ENCODE data around the gene GGA3.
A peak's percentile ranks its signal among the peaks of the same experiment; 100 is the strongest.
"Not testable (repeated sequence)": the region's sequence is repeated elsewhere in the genome, so short reads cannot be mapped to it uniquely, and the experiment has no call there.

Gene GGA3

DNA sequence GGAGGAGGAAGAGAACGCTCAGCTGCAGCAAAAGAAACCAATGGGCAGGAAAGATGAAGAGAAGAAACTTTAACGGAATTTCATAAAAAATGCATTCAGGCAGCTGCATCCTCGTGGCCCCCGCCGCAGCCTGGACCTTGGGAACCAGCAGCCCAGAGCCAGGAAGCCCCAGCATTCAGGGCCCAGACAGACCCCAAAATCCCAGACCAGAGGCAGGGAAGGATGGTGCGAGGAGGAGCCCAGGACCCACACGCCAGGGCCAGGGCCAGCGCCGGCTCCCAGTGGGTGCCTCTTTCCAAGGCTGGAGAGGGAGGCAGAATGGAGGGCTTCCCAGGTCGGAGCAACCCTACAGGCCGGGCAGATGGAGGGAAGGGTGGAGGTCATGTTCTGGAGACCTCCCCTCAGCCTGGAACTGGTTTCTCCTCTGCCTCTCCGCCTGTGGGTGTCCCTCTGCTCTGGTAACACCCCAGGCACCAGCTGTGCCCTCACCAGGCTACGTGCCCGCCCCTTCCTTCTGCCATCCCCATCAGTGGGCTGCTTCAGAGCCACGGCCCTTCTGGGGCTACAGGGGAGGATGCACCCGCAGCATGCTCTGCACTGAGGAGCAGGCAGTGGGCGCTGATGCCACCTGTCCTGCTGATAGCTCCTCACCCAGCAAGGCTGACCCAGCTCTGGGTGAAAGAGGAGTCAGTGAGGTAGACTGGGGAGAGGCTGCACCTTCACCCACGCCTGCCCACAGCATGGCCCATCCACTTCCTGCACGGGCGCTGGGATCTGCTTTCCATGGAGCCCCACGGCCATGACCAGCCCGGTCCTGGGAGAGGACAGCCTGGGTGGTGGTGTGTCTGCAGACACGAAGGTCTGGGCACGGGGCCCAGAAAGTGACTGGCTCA is 10.8 kb upstream of the GGA3 start:
- DNase-seq: peak in 5 of 14 donors; percentile 9 to 58 (median 27)

DNA sequence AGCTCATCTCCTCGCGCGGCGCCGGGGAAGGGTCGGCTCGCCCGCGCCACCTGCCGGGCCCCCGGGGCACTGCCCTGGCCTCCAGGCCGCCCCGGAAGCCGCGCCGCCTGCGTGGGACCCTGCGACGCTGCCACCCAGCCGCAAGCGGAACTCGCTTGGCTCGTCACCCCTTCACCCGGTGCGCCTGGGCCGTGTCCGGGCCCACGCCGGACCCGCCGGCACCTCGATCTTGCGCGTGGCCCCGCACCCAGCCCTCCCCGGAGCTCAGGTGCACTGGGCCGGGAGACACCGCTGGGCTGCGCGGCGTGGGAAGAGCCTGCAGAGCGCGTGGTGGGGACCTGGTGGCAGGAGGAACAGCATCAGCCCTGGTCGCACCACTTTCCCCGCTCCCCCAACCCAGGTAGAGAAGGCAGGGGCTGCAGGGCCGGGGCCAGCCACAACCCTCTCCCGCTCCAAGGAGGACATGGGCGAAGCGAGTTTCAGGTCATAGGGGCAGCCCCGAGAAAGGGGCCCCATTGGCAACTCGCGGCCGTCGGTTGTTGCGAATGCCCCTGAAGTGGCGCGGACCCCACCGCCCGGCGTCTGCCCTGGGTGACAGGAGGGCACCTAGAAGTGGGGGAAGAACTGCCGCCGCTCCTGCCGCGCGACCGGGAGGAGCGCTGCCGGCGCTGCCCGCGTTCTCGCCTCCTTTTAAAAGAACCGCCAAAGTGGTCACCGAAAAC is 10.0 kb upstream of the GGA3 start:
- peak in 13 of 14 donors; percentile 30 to 88 (median 70) for DNase-seq

DNA sequence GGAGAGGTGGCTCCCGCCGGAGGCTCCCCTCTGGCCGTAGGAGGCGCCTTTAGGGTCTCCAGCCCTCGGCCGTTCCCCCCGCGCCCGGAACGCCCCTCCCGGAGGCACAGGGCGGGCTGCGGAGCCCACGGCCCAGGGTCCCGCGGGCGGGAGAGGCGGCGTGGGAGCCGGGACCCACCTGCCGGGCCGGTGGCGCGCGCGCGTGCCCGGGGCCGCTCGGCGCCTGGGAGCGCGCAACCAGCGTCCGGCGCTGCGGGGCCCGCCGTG is 9.5 kb upstream of the GGA3 start, which contains the start of gene MIF4GD:
Gene MIF4GD (minus strand): TSS at position 266 of the 267 bp plus-strand sequence. CDS start 1,036 bp downstream, outside the sequence.
- peak in 1 of 14 donors; percentile 72 for DNase-seq

DNA sequence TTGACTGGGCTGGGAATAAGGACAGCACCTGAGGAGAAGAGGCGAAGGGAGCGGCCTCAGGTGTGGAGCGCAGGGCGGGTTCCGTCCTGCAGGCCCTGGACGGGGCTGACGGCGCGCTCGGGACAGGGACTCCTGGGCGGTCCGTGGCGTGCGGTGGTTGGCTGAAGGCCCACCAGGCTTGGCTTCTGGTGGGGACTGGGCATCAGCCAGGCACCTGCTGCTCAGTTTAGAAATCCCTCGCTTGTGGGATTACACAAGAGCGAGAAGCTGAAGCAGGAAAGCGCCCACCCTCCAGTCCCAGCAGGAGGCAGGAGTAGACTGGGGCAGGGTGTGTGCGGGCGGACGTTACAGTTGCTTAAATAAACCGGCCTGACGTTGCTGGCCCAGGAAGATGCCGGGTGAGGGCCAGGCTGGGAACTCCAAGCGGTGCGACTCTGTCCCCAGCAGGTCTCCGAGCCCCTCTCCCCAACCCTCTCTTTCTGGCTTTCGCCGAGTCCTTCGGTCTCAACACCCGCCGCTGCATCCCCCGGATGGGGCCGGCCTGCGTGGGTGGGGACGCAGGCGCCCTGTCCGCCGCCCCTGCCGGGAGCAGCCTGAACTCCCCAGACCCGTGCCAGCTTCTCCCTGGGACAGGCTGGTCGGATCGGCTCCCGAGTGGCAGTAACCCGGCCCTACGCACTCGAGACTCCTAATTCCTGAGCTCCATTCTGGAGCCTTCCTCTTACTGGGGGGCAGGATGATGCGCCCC is 9.0 kb upstream of the GGA3 start:
- DNase-seq: peak in 12 of 14 donors; percentile 30 to 75 (median 59)

DNA sequence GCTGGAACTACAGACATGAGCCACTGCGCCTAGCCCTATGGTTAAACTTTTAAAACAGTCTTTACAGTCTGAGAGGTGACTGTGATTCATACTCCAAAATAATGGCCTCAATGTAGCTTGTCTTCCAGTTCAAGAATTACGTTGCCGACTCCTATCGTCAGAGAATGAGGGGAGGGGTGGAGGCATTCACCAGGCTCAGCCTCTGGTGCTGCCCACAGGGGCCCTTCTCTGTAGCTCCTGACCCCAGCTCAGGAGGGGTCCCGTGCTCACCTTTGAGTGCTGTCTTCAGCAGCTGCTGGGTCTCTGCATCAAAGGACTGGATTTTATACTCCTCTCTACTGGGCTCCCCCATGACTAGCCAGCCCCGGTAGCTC is 8.4 kb upstream of the GGA3 start:
- no peak for DNase-seq

DNA sequence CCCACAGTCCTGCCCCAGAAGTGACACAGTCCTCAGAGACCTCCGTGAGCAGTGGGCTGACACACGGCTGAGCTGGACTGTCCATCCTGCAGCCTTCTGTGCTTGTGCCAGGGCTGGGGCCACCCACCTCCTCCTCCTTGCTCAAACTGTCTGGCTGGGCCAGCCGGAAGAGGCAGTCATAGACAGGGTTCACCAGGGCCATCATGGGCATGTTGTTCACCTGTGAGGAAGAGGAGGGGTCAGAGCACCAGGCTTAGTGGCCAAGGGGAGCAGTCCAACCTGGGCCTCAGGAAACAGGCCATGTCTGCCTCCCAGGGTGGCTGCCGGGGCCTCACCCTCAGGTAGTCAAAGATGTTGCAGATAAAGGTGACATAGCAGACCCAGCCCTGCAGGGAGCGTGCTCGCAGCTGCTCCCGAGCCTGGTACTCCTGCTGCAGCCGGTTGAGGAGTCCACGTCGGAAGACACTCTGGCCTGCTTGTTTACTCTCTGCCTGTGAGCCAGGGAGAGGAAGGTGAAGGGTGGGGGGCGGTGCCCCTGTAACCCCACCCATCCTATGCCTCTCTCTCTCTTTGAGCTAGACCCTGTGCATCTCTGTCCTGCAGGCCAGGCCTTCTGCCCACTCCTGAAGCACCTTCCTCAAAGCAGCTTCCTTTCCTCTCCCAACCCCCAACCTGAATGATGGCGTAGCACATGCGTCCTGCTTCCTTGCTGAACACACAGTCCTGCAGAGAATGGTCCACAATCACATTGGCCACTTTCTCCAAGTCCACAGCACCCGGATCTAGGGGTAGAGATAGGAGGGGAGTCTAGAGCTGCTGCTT is 6.2 kb upstream of the GGA3 start:
- no peak for DNase-seq

DNA sequence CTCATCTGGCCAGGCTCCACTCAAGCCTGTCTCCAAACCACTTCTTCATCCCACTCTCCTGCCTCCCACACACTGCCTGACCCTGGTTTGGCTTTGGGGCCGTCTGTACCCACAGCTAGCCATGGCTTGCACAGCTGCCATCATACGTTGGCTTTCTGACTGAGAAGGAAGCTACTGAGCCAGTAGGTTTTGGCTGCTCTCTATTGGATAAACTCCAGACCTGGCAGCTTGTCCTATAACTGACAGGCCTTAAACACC is 5.7 kb upstream of the GGA3 start:
- DNase-seq: peak in 6 of 14 donors; percentile 22 to 54 (median 26)

DNA sequence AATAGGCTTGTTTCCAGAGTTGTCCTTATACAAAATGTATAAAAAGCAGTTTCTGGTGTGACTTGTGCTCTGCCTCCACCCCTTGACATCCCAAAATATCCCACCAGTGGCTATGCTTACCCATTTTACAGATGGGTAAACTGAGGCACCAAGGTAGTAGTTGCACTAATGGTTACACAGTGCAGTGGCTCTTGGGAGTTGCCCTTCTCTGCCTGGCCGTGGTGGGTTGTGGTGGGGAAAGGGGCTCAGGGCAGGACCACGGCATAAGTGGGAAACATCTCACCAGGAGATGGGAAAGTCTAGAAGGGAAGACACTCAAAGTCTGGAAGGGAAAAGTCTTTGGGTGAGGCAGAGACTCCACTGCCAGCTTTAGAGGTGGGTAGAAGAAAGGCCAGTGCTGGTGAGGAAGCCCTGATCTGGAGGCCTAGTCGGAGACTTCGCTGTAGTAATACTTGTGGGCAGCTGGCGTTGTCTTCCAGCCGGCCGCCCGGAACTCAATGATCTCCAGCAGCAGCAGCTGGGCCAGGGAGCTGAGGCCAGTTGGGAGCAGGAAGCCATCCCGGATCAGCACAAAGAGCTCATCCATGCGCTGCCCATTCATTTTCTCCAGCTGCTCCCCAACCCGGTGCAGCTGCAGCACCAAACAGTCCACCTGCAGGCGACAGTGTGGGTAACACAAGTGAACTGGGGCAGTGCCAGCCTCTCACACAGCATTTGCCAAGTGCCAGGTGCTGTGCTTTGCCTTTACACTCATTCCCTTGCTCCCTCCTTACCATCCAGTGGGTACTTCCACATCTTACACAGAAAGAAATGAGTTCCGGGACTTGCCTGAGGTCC is 5.1 kb upstream of the GGA3 start:
- peak in 1 of 14 donors; percentile 26 for DNase-seq

DNA sequence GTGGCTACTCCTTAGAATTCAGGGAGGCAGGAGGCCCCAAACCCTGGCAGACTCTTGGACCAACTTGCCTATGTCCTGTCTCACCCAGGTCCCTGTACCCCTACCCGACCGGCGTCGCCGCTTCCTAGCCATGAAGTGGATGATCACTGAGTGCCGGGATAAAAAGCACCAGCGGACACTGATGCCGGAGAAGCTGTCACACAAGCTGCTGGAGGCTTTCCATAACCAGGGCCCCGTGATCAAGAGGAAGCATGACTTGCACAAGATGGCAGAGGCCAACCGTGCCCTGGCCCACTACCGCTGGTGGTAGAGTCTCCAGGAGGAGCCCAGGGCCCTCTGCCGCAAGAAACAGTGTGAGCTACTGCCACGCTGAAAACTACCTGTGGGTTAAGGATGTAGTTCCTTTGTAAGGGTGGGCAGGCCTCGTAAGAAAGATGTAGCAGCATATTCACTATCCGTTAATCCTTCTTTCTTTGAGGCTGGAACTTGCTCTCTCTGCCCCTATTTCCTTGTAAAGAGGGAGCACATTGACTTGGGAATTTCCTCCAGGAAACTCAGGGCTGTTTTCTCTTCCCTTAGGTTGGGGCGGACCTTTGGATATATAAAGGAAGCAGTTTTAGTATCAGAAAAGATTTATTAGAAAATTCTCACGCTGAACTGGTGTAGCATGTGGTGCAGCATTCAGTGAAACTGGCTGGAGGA is 4.4 kb upstream of the GGA3 start:
- no peak for DNase-seq

DNA sequence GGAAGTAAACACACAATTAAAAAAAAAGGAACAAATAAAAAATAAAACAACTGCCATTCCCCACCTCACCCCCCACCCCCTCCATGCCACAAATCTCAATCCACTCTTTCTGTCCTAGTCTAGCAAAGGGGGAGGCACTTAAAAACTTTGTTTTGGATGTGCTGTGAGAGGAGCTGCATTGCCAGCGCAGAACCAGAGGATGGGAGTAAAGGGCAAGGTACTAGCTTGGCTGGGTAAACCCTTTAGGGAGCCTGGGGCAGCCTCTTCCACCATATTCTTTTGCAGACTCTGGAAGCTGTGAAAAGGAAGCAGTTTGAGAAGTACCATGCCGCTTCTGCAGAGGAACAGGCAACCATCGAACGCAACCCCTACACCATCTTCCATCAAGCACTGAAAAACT is 1.6 kb upstream of the GGA3 start:
- no peak for DNase-seq

DNA sequence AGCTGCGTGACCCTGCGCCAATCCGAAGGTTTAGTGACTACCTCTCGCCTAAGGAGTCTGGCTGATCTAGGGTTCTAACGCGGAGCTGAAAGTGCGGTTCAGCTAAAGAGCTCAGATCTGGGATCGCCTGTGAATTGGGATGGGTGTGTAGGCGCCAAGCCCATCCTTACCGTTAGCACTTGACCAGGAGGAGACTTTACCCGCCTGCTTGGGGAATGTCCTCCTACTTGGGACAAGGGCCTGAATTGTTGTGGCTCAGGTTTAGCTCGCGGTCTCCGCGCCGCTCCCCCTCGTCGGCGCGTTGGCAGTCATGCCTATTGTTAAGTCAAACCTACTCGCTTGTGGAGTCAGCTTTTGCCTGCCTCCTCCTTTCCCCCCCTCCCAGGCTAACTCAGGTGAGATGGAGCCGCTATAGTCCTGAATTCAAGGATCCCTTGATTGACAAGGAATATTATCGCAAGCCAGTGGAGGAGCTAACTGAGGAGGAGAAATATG is 753 bp upstream of the GGA3 start:
- DNase-seq: no peak

DNA sequence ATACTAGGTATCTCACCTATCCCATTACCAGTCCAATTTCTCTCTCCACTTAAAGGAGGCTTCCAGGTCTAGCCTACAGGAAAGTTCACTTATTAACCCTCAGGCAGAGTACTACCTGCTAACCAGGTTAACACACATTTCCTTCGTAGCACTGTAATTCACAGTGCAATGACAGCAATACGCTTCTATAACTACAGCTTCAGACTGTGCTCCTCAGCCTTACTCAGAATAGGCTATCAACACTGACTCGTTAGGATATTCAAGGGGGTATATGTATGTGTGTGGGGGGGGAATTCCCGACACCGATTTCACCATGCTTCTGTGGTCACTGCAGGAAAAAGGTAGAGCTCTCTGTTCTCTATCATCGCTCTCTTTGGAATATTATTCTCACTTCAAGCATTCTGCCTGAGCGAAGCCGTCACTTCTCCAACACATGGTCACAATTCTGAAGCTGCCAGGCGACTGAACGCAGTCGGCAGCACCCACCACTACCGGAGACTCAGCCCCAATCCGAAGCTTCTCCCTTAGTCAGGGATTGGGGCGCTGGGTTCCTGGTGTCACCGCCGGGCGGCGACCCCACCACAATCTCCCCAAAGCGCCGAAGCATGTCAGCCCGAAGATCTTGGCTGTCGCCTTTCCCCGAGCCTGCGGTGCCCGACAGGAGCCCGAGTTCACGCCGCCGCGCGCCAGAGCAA is 618 bp downstream of the GGA3 start:
- no peak for DNase-seq

DNA sequence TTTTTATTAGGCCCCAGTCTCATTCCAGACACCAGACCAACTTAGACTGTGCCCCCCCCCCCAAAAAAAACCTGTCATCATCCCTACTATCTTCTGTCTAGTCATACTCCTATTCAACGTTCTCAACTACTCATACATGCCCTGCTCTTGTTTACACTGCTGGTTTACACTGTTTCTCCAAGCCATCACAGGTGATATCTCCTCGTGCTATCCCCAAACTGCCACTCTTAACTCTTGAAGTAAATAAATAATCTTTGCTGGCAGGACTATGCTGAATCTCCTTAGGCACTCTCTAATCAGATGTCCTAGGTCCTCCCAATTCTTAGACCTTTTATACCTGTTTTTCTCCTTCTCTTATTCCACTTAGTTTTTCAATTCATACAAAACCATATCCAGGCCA is 4.2 kb downstream of the GGA3 start:
- DNase-seq: not testable (repeated sequence)

DNA sequence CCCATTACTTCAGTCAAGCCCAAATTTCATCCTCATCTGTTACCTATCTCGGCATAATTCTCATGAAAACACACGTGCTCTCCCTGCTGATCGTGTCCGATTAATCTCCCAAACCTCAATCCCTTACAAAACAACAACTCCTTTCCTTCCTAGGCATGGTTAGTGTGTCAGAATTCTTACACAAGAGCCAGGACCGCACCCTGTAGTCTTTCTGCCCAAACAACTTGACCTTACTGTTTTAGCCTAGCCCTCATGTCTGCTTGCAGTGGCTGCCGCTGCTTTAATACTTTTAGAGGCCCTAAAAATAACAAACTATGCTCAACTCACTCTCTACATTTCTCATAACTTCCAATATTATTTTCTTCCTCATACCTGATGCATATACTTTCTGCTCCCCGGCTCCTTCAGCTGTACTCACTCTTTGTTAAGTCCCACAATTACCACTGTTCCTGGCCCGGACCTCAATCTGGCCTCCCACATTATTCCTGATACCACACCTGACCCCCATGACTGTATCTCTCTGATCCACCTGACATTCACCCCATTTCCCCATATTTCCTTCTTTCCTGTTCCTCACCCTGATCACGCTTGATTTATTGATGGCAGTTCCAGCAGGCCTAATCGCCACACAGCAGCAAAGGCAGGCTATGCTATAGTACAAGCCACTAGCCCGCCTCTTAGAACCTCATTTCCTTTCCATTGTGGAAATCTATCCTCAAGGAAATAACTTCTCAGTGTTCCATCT is 5.3 kb downstream of the GGA3 start:
- DNase-seq: not testable (repeated sequence)

DNA sequence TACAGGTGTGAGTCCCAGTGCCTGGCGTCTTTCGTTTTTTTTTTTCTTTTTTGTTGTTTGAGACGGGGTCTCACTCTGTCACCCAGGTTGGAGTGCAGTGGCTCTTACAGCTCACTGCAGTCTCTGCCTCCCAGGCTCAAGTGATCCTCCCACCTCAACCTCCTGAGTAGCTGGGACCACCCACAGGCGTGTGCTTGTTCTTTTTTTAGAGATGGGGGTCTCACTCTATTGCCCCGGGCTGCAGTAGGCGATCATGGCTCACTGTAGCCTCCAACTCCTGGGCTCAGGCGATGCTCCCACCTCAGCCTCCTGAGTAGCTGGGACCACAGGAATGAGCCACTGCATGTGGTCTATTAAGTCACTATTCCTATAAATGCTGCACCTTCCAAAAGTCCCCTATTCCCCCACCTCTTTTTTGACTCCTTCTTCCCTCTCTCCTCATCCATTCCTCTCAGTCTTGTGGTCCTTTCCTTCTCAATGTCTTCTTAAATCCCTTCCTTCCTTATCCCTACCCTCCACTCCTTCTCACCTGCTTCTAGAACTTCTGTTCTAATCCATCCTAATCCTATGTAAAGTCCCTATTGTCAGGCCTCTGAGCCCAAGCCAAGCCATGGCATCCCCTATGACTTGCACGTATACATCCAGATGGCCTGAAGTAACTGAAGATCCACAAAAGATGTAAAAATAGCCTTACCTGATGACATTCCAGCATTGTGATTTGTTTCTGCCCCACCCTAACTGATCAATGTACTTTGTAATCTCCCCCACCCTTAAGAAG is 9.2 kb downstream of the GGA3 start:
- no peak for DNase-seq

DNA sequence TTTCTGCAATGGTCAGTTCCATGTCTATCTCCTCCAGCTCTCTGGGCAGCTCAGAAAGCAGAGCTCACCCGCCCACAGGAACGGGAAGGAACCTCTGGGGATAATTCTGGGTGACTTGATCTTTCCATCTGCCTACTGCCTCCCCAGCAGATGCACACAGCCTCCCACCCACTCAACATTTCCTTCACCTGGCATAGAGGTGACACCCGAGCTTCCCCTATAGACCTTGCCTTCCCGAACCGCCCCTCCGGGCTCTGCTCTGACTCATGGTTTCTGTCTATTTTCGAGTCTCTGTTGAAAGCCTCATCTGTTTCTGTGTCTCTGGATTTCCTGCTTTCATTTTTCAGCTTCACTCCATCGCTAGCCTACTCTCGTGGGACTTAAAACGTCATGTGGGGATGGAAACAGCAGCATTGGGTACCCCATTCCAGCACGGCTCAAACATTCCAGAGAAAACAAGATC is 11.4 kb downstream of the GGA3 start:
- no peak for DNase-seq

DNA sequence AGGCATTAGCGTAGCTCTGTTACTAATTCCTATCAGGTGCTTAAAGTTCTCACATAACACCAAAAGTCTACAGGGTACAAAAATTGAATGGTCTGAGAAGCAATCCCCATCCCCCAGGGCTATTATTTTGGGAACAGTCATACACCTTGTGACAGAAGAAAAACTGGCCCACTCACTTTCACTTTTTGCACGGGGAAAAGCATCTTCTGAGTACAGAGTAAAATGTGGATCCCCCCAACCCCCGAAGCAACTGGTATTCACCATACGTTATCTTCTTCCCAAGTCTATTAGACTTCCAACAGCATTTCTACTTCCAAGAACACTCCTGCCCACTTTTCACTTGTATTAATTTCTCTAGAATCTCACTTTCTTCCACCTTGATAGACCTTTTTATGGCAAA is 11.8 kb downstream of the GGA3 start:
- no peak for DNase-seq

DNA sequence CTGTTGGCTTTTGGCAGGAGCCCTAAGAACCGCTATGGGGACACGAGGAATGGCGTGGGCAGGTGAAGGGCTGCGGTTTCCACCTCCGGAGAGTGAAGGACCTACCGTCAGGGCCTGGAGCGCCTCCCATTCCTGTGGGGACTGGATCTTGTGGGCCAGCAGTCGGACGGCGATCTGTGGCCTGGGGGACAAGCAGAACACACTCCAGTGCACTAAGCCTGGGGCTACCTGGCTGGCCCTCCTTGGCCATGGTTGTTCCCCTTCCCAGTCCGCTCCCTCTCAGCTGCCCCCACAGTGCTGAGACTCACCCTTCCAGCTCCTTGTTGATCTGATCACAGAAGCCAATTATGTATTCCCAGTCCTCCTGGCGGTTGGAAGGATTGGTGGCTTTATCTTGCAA is 15.0 kb downstream of the GGA3 start:
- no peak for DNase-seq
